HG03565 (cell line): Measurements from ENCODE around the gene CRACR2B.

Source experiments
- ATAC-seq: cut with Tn5 transposase; IDR thresholded peaks from one replicate; pipeline ENCODE4 v1.9.1; 2021; ENCODE audit warnings: mild to moderate bottlenecking, moderate library complexity; ENCODE audit not compliant: unreplicated experiment

The CRACR2B gene

GRCh38 chr11:825366-826226 lies 2.1 kb upstream of the CRACR2B start:
- no peak for ATAC-seq

GRCh38 chr11:826227-826621 lies 1.5 kb upstream of the CRACR2B start:
- no peak for ATAC-seq

DNA sequence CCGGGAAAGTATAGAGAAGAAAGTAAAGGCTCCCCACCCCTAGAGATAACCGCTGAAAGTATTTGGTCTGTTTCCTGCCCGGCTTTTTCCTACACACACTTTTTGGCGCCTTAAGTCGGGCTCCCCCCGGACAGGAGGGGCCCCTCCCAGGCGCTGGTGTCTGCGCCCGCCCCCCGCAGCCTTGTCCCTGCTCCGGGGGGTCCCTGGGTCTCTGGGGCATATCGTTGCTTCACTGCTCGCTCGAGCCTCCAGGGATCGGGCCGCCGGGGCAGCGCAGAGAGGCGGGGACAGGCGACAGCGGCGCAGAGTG lies 928 bp upstream of the CRACR2B start:
- ATAC-seq: no peak

DNA sequence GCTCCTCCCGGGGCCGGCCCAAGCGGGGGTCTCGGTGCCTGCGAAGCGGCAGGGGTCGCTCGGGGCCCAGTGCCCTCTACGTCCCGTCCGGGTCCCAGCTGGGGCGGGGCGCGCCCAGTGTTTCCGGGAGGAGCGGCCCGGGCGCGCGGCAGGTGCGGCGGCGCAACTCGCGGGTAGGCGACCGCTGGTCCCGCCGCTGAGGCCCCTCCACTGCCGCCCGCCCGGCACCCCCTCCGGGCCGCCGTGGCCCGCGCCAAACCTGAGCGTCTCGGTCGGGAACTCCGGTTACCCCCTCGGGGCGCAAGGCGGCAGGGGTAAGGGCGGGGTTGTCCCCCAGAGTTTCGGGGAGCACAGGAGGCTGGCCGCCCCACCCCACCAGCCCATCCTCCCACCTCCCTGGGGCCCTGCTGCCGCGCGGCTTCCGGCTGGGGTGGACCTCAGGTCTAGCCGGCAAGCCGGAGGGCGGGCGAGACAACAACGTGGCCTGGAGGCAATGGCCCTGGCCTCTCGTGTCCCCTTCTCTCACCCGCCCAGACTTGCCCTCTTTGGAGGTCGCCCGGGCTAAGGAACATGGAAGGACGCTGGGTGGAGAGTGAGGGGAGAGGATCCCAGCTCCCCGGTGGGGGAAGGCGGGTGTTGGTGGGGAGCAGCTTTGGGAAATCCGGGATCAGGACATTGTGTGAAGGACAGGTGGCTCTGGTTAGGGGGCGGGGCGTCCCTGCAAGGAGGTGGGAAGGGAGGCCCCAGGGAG lies 398 bp upstream of the CRACR2B start:
- ATAC-seq: no peak

- ATAC-seq: no peak
These were observed 922 bp downstream of the CRACR2B start for GRCh38 chr11:828506-829175.

GRCh38 chr11:829176-829846 lies 1.6 kb downstream of the CRACR2B start:
- ATAC-seq: no peak

DNA sequence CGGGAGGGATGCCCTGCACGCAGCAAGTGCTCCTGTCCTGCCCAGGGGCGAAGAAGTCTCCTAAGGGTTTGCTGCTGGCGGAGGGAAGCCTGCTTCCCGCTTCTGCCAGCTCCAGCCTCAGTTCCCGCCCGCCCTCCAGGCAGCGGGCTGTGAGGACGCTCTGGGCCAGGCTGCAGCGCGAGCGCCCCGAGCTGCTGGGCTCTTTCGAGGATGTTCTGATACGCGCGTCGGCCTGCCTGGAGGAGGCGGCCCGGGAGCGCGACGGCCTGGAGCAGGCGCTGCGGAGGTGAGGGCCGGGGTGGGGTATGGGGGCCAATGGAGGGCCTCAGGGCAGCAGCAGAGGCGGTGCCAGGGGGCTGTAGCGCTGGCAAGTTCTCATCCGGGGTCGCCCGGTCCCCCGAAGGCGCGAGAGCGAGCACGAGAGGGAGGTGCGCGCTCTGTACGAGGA lies 2.2 kb downstream of the CRACR2B start:
- no peak for ATAC-seq

- no peak for ATAC-seq
These were observed 2.8 kb downstream of the CRACR2B start for GRCh38 chr11:830295-831117.

DNA sequence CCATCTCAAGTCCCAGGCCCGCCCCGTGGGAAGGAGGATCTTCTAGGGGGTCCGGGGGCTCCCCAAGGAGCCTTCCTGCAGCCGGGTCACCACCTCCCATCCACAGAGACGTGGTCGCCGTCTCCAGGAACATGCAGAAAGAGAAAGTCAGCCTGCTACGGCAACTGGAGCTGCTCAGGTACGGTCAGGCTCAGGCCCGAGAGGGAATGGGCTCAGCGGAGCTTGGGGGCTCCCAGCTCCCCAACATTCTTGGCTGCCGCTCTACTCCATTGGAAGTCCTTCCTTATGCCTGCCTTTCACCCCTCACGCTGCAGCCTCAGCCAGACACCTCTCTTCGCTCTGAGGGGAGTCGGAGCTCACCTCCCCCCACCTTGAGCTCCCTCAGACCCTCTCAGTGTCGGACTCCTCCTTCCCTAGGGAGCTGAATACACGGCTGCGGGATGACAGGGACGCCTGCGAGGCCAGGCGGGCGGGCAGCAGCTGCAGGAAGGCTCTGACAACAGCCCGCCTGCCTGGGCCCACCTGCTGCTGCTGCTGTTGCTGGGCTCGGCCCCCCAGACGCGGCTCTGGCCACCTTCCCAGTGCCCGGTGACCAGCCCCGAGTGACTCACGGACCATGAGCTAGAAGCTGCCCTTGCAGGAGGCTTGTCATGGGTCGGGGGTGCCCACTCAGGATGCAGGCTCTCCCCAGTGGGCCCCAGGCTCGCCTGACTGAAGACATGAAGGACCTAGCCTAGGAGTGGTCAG lies 3.6 kb downstream of the CRACR2B start:
- ATAC-seq: no peak

GRCh38 chr11:831961-832528 lies 4.3 kb downstream of the CRACR2B start:
- ATAC-seq: no peak

GRCh38 chr11:832529-833113 lies 4.9 kb downstream of the CRACR2B start, which contains the start of gene CD151:
CD151 (plus strand) TSS chr11:832952; CDS start chr11:836070, 3,118 bp downstream.
- ATAC-seq: no peak

- ATAC-seq: no peak
These were observed 5.5 kb downstream of the CRACR2B start for GRCh38 chr11:833114-833791.

GRCh38 chr11:833849-834311 lies 6.2 kb downstream of the CRACR2B start:
- no peak for ATAC-seq

GRCh38 chr11:834371-835316 lies 6.9 kb downstream of the CRACR2B start:
- ATAC-seq: no peak

DNA sequence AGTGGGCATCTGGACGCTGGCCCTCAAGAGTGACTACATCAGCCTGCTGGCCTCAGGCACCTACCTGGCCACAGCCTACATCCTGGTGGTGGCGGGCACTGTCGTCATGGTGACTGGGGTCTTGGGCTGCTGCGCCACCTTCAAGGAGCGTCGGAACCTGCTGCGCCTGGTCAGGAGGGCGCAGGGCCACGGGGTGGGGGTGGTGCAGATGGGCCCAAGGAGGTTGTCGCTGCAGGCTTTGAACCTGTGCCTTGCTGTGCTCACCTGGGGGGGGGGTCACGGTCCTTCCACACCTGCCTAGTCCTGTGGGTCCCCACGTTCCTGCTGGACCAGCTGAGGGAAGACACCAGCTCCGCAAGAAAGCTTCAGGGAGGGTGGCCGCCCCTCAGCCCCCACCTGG lies 8.6 kb downstream of the CRACR2B start:
- ATAC-seq: no peak

GRCh38 chr11:836700-837099 lies 9.0 kb downstream of the CRACR2B start:
- no peak for ATAC-seq
